Measurements from ENCODE around the gene PPIE. TPM values are rescaled to one million over a fixed set of nuclear protein-coding genes. Genes with fewer than 3 reads are reported as not detected.
A peak's percentile ranks its signal among the peaks of the same experiment; 100 is the strongest.

PPIE gene
- total and polyA plus RNA-seq, 2 experiments from 2014 or later = 19.9 to 68.0 TPM

GRCh38 chr1:39690794-39691382 is 47.8 kb upstream of the PPIE start:
- peaks cover 86% of the 10 kb centered on the region for H3K27me3 ChIP-seq (replicated peaks; ENCODE audit: insufficient read depth)
- no peak for DNase-seq
- H3K79me2 ChIP-seq (ENCODE audit: insufficient read depth) = no peaks in the 10 kb centered on the region
- in situ Hi-C loops (cut with MboI) = no loop called here
- WGBS, 2 experiments (ENCODE audit: low coverage in 1 of 2, low lambda C conversion rate in 2 of 2, missing lambda C conversion rate in 2 of 2) = 11% methylated on average over 28 of the region's 28 CpGs
- peak overlapping the region; percentile 49; the same call in 1 of the 2 replicates for H3K4me3 ChIP-seq
- TF ChIP-seq EZH2phosphoT487 (IDR thresholded peaks at IDR 0.05; ENCODE audit: insufficient read depth, low read depth) (no peak), EZH2 (IDR thresholded peaks at IDR 0.05; ENCODE audit: insufficient read depth, poor library complexity, severe bottlenecking) (no peak)
- H4K20me1 ChIP-seq (ENCODE audit: insufficient read depth) = no peaks in the 10 kb centered on the region
- H3K9me2 ChIP-seq (ENCODE audit: insufficient read depth) = no peaks in the 10 kb centered on the region
- H3K9ac ChIP-seq = no peak overlapping the region
- no peaks in the 10 kb centered on the region for H3K9me3 ChIP-seq (ENCODE audit: low read depth)
- H3F3A ChIP-seq (ENCODE audit: insufficient read depth) = no peaks in the 10 kb centered on the region
- H3K4me1 ChIP-seq (ENCODE audit: insufficient read depth) = no peaks in the 10 kb centered on the region
- H3K27ac ChIP-seq = no peak overlapping the region
- H2AFZ ChIP-seq = no peak overlapping the region
- H3K36me3 ChIP-seq (ENCODE audit: low read depth) = no peaks in the 10 kb centered on the region
- peak overlapping the region; percentile 59 for H3K4me2 ChIP-seq (ENCODE audit: unreplicated experiment)

- no peak within 1 kb of the TSS for H3K9ac ChIP-seq
- H3K36me3 ChIP-seq (ENCODE audit: low read depth) = no peaks in the 10 kb centered on the region
- H3K4me1 ChIP-seq (ENCODE audit: insufficient read depth) = no peaks in the 10 kb centered on the region
- no peak within 1 kb of the TSS for H3K27ac ChIP-seq
- H3K4me2 ChIP-seq (ENCODE audit: unreplicated experiment) = peak within 1 kb of the TSS; percentile 59
- H3K79me2 ChIP-seq (ENCODE audit: insufficient read depth) = no peaks in the 10 kb centered on the region
- H3K9me3 ChIP-seq (ENCODE audit: low read depth) = no peaks in the 10 kb centered on the region
- no peaks in the 10 kb centered on the region for H3K9me2 ChIP-seq (ENCODE audit: insufficient read depth)
- no peaks in the 10 kb centered on the region for H4K20me1 ChIP-seq (ENCODE audit: insufficient read depth)
- no peaks in the 10 kb centered on the region for H3F3A ChIP-seq (ENCODE audit: insufficient read depth)
- in situ Hi-C loops (cut with MboI) = no loop called here
- WGBS, 2 experiments (ENCODE audit: low coverage in 1 of 2, low lambda C conversion rate in 2 of 2, missing lambda C conversion rate in 2 of 2) = 4% methylated on average over 38 to 39 of the region's 47 CpGs
- H3K4me3 ChIP-seq = peak within 1 kb of the TSS; percentile 49
- H2AFZ ChIP-seq = no peak within 1 kb of the TSS
- H3K27me3 ChIP-seq (replicated peaks; ENCODE audit: insufficient read depth) = peaks cover 86% of the 10 kb centered on the region
- TF ChIP-seq EZH2phosphoT487 (IDR thresholded peaks at IDR 0.05; ENCODE audit: insufficient read depth, low read depth) = no peak
- TF ChIP-seq EZH2 (IDR thresholded peaks at IDR 0.05; ENCODE audit: insufficient read depth, poor library complexity, severe bottlenecking) = peak; percentile 88
- peak; percentile 87 for DNase-seq
Measured at GRCh38 chr1:39691383-39692151, 47.1 kb upstream of the PPIE start, which contains the start of gene HPCAL4. Gene HPCAL4 (minus strand): TSS chr1:39691433. CDS start chr1:39684603, 6,830 bp downstream.

- Histone ChIP-seq H3K4me1 (ENCODE audit: insufficient read depth) (no peaks in the 10 kb centered on the region), H4K20me1 (ENCODE audit: insufficient read depth) (no peaks in the 10 kb centered on the region), H3K4me2 (ENCODE audit: unreplicated experiment) (no peak overlapping the region), H2AFZ (no peak overlapping the region), H3K27me3 (replicated peaks; ENCODE audit: insufficient read depth) (peaks cover 87% of the 10 kb centered on the region), H3K9me3 (ENCODE audit: low read depth) (no peaks in the 10 kb centered on the region), H3F3A (ENCODE audit: insufficient read depth) (no peaks in the 10 kb centered on the region), H3K79me2 (ENCODE audit: insufficient read depth) (no peaks in the 10 kb centered on the region), H3K36me3 (ENCODE audit: low read depth) (no peaks in the 10 kb centered on the region), H3K4me3 (no peak overlapping the region), H3K27ac (no peak overlapping the region), H3K9me2 (ENCODE audit: insufficient read depth) (no peaks in the 10 kb centered on the region), H3K9ac (no peak overlapping the region)
- in situ Hi-C loops (cut with MboI) = no loop called here
- 11 to 13% methylated on average over 39 to 56 of the region's 56 CpGs for WGBS, 2 experiments (ENCODE audit: low coverage in 1 of 2, low lambda C conversion rate in 2 of 2, missing lambda C conversion rate in 2 of 2)
- no peak for TF ChIP-seq EZH2phosphoT487 (IDR thresholded peaks at IDR 0.05; ENCODE audit: insufficient read depth, low read depth)
- TF ChIP-seq EZH2 (IDR thresholded peaks at IDR 0.05; ENCODE audit: insufficient read depth, poor library complexity, severe bottlenecking) = peak; percentile 78
- DNase-seq = peak; percentile 26
Measured at GRCh38 chr1:39692152-39693074, 46.3 kb upstream of the PPIE start.

GRCh38 chr1:39694026-39694425 is 44.7 kb upstream of the PPIE start:
- H4K20me1 ChIP-seq (ENCODE audit: insufficient read depth) = no peaks in the 10 kb centered on the region
- no peak overlapping the region for H3K9ac ChIP-seq
- no peaks in the 10 kb centered on the region for H3K9me2 ChIP-seq (ENCODE audit: insufficient read depth)
- H3K79me2 ChIP-seq (ENCODE audit: insufficient read depth) = no peaks in the 10 kb centered on the region
- H3K4me2 ChIP-seq (ENCODE audit: unreplicated experiment) = no peak overlapping the region
- no peak for DNase-seq
- in situ Hi-C loops (cut with MboI) = no loop called here
- no peak for TF ChIP-seq EZH2 (IDR thresholded peaks at IDR 0.05; ENCODE audit: insufficient read depth, poor library complexity, severe bottlenecking)
- TF ChIP-seq EZH2phosphoT487 (IDR thresholded peaks at IDR 0.05; ENCODE audit: insufficient read depth, low read depth) = no peak
- no peaks in the 10 kb centered on the region for H3K36me3 ChIP-seq (ENCODE audit: low read depth)
- no peaks in the 10 kb centered on the region for H3K4me1 ChIP-seq (ENCODE audit: insufficient read depth)
- no peaks in the 10 kb centered on the region for H3F3A ChIP-seq (ENCODE audit: insufficient read depth)
- no peak overlapping the region for H3K27ac ChIP-seq
- no peak overlapping the region for H3K4me3 ChIP-seq
- no peaks in the 10 kb centered on the region for H3K9me3 ChIP-seq (ENCODE audit: low read depth)
- H2AFZ ChIP-seq = no peak overlapping the region
- H3K27me3 ChIP-seq (replicated peaks; ENCODE audit: insufficient read depth) = peaks cover 77% of the 10 kb centered on the region
- WGBS, 2 experiments (ENCODE audit: low coverage in 1 of 2, low lambda C conversion rate in 2 of 2, missing lambda C conversion rate in 2 of 2) = 93 to 100% methylated on average over 1 of the region's 1 CpG

Measured in GM23248 (cell line).